Measurements from ENCODE around the gene AVPR1A. TPM values are rescaled to one million over a fixed set of nuclear protein-coding genes. Genes with fewer than 3 reads are reported as not detected.

The AVPR1A gene
- total RNA-seq, 1 donor from 2014 or later = not detected

DNA sequence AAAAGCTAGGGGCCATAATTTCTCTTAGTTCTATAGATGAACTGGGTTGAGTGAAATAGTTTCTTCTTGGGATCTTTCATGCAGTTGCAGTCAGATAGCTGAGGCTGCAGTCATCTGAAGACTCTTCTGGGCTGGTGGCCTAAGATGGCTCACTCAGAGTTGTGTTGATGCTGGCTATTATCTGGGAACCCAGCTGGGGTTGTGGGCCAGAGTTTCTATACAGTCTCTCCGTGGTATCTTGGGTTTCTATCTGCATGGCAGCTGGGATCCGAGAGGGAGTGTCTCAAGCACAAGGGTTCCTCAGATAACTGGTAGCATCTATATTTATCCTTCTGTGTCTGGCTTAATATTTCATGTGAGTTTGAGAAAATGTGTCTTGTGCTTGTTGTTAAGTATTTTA, 21.1 kb downstream of the AVPR1A start:
- Histone ChIP-seq H3K36me3 (ENCODE audit: control insufficient read depth, insufficient read depth, low read length) (no peaks in the 10 kb centered on the region), H3K4me3 (ENCODE audit: low read depth, low read length) (no peak overlapping the region), H3K27me3 (ENCODE audit: control insufficient read depth, insufficient read depth, low read length) (no peaks in the 10 kb centered on the region)
- DNase-seq (ENCODE audit: low read depth) (no peak), FAIRE-seq (no peak)
- TF ChIP-seq, protein P1, sequence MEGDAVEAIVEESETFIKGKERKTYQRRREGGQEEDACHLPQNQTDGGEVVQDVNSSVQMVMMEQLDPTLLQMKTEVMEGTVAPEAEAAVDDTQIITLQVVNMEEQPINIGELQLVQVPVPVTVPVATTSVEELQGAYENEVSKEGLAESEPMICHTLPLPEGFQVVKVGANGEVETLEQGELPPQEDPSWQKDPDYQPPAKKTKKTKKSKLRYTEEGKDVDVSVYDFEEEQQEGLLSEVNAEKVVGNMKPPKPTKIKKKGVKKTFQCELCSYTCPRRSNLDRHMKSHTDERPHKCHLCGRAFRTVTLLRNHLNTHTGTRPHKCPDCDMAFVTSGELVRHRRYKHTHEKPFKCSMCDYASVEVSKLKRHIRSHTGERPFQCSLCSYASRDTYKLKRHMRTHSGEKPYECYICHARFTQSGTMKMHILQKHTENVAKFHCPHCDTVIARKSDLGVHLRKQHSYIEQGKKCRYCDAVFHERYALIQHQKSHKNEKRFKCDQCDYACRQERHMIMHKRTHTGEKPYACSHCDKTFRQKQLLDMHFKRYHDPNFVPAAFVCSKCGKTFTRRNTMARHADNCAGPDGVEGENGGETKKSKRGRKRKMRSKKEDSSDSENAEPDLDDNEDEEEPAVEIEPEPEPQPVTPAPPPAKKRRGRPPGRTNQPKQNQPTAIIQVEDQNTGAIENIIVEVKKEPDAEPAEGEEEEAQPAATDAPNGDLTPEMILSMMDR (IDR thresholded peaks at IDR 0.05; ENCODE audit: insufficient read depth, low read length, severe bottlenecking) = no peak

DNA sequence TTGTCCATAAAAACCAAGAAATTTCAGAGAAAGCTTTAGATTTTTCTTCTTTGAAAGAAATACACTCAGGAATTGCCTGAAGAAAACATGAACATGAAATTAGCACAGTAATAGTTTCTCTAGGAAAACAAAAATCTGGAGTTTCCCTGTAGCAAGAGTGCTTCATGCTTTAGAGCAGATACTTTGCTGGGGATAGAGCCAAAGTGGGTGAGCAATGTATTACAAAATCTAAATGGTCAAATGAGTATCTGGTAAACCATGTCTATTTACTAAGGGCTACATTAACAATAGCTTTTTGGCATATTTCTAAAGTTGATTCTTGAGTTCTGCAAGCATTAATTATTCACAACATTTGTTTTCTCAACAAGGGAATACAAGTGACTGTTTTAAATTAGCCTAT, 26.2 kb downstream of the AVPR1A start:
- Histone ChIP-seq H3K27me3 (ENCODE audit: control insufficient read depth, insufficient read depth, low read length) (no peaks in the 10 kb centered on the region), H3K4me3 (ENCODE audit: low read depth, low read length) (no peak overlapping the region), H3K36me3 (ENCODE audit: control insufficient read depth, insufficient read depth, low read length) (no peaks in the 10 kb centered on the region)
- DNase-seq (ENCODE audit: low read depth) = no peak
- no peak for FAIRE-seq
- TF ChIP-seq, protein P1 (IDR thresholded peaks at IDR 0.05; ENCODE audit: insufficient read depth, low read length, severe bottlenecking) = no peak

DNA sequence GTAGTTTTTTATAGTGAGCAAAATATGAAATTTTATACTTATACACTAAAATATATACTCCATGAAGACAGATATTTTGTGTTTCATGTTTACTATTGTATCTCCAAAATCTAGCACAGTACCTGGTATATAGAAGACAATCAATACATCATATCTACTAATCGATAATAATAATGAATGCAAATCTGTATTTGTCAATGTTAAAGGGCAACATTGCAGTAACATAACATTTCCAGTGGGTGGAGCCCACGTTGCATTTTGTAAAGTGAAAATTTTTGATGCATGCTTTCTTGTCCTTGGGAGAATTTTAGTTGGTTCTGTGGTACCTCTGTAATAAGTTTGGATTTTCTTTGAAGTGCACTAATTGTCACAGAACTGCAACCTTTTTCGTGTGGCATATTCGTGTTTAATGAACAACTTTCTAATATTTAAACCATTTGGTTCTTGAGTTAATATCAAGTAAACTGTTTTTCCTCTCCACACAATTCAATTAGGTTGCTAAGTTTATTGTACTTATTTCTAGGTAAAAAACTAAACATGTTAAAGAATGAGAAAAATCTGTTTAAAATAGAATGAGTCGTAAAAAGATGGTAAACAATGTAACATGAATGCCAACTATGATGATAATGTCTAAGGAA, 47.4 kb downstream of the AVPR1A start:
- Histone ChIP-seq H3K4me3 (ENCODE audit: low read depth, low read length) (no peak overlapping the region), H3K36me3 (ENCODE audit: control insufficient read depth, insufficient read depth, low read length) (no peaks in the 10 kb centered on the region), H3K27me3 (ENCODE audit: control insufficient read depth, insufficient read depth, low read length) (no peaks in the 10 kb centered on the region)
- FAIRE-seq (no peak), DNase-seq (ENCODE audit: low read depth) (peak; percentile 29)
- TF ChIP-seq, protein P1 (IDR thresholded peaks at IDR 0.05; ENCODE audit: insufficient read depth, low read length, severe bottlenecking) = peak; percentile 59

DNA sequence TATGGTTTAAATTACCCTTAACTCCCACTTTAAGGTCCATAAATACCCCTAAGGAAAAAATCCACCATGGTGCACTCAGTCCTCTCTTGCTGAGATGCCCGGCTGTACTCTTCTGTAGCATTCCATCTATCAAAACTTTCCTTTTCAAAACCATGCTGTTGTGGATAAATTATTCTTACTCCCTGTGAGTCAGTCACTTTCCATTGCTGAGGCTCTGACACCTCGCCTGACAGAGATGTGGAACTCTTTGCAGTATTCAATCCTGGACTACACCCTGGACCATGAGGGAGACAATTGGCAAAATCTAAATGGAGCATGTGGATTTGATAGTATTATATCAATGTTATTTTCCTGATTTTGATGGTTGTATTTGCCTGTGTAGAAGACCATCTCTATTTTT, 49.1 kb downstream of the AVPR1A start:
- TF ChIP-seq, protein P1 (IDR thresholded peaks at IDR 0.05; ENCODE audit: insufficient read depth, low read length, severe bottlenecking) = no peak
- FAIRE-seq (no peak), DNase-seq (ENCODE audit: low read depth) (no peak)
- no peaks in the 10 kb centered on the region for H3K36me3 ChIP-seq (ENCODE audit: control insufficient read depth, insufficient read depth, low read length)
- no peak overlapping the region for H3K4me3 ChIP-seq (ENCODE audit: low read depth, low read length)
- H3K27me3 ChIP-seq (ENCODE audit: control insufficient read depth, insufficient read depth, low read length) = no peaks in the 10 kb centered on the region

DNA sequence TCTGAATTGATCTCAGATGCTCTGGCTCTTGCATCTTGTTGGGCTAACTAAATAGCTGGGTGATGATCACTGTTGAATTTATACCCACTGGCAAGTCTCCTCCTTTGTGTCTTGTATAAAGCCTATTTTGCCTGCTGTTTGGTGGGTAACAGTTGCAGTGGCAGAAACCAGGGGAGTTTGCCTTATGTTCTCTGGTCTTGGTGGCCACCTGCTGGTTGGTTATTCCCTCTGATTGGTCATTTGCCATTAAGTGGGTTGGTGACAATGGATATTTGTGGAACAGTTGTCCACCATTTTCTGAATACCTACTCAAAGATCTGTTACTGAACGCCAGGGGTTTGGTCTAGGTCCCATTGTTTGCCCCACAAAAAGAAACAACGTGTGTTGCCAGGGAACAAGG, 52.1 kb downstream of the AVPR1A start:
- DNase-seq (ENCODE audit: low read depth) = no peak
- no peak for FAIRE-seq
- Histone ChIP-seq H3K27me3 (ENCODE audit: control insufficient read depth, insufficient read depth, low read length) (no peaks in the 10 kb centered on the region), H3K36me3 (ENCODE audit: control insufficient read depth, insufficient read depth, low read length) (no peaks in the 10 kb centered on the region), H3K4me3 (ENCODE audit: low read depth, low read length) (no peak overlapping the region)
- TF ChIP-seq, protein P1 (IDR thresholded peaks at IDR 0.05; ENCODE audit: insufficient read depth, low read length, severe bottlenecking) = no peak
